NCI-H1417 (cell line): ENCODE measurements around the gene MRPL48.
A peak's percentile ranks its signal among the peaks of the same experiment; 100 is the strongest.
"Not testable (repeated sequence)": the region's sequence is repeated elsewhere in the genome, so short reads cannot be mapped to it uniquely, and the experiment has no call there.

Experiments used
- DNase-seq, 3 experiments: peaks; one replicate each; lab custom pipeline; 2025; lab: John Stamatoyannopoulos, UW

MRPL48 gene

DNA sequence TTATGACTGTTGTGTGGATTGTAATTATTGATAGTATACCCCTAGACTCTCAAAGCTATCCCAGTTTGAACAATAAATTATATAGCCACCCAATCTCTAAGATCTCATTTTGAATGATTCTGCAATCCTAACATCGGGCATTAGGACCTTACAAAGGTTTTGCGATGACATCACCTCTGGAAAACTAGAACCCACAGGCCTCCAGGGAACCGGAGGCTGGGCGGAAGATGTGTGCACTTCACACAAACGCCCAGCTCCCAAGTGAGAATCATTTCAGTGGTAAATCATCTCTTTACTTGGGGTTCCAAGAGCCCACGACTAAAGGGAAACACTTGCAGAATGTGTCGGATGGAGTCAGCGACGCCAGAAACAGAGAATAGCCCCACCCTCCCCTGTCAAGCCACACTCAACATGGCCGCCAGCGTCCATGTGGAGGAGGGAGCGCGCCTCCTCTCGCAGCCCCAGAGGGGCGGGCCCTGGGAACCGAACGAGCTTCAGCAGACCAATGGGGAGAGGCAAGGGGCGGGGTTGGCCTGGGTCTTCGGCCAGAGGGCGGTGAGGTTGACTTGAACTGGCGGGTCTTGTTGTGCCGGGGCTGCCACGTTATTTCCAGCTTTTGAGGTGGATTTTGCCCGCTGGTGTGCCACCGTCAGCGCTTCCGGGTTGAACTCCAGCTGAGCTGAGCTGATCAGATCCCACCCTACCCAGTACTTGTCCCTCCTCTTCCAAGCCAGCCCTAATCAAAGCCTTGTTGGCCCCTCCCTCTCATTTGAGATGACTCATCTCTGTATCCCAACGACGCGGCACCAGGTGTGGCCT is 8.4 kb upstream of the MRPL48 start:
- DNase-seq, result peak; percentile 98 to 100 (median 100)

GRCh38 chr11:73781303-73781702 is 6.4 kb upstream of the MRPL48 start:
- DNase-seq, result no peak

DNA sequence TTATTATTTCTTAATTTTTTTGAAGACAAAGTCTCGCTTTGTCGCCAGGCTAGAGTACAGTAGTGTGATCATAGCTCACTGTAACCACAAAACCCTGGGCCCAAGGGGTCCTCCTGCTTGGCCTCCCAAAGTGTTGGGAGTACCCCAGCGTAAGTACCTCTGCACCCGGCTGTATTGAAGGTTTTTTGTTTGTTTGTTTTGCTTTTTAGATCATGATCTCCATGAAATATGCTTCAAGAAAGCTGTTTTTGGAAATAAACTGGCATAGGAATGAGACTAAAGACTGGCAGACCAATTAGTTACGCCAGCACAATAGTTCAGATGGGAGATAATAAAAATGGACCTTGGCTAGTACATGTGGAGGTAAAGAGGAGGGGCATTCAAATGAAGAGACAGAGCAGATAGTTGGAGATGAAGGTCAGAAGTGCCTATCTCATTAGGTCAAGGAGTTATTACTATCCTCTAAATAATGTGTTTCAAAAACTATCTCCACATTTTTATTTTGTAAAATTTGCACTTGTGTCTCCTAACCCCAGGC is 4.1 kb upstream of the MRPL48 start:
- no peak for DNase-seq

GRCh38 chr11:73784080-73784634 is 3.5 kb upstream of the MRPL48 start:
- peak in 2 of 3 experiments; percentile 37 to 58 for DNase-seq

DNA sequence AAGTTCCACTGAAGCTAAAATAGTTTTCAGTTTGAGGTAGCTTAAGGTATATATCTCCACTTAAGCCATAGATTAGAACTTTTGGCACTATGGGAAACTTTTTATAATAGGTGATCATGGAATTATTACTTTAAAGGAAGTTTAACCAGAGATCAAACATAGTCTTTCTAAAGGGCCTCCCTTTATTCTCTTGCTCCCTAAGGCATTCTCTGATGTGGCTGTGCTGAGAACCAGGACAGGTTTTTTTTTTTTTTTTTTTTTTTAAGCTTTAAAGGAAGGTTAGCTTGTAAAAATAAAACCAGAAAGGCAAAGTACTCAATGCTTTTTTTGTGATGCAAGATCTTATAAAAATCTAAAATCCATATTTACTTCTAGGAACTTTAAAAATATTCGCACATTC is 2.9 kb upstream of the MRPL48 start:
- no peak for DNase-seq

- not testable (repeated sequence) for DNase-seq
Measured at GRCh38 chr11:73785467-73785866, 2.2 kb upstream of the MRPL48 start.

- DNase-seq, result peak in 1 of 3 experiments; percentile 68
Measured at GRCh38 chr11:73787051-73787642, 527 bp upstream of the MRPL48 start.

- DNase-seq, result no peak
Measured at GRCh38 chr11:73789279-73789670, 1.6 kb downstream of the MRPL48 start.

- DNase-seq, result no peak
Measured at GRCh38 chr11:73792584-73792983, 4.9 kb downstream of the MRPL48 start.

DNA sequence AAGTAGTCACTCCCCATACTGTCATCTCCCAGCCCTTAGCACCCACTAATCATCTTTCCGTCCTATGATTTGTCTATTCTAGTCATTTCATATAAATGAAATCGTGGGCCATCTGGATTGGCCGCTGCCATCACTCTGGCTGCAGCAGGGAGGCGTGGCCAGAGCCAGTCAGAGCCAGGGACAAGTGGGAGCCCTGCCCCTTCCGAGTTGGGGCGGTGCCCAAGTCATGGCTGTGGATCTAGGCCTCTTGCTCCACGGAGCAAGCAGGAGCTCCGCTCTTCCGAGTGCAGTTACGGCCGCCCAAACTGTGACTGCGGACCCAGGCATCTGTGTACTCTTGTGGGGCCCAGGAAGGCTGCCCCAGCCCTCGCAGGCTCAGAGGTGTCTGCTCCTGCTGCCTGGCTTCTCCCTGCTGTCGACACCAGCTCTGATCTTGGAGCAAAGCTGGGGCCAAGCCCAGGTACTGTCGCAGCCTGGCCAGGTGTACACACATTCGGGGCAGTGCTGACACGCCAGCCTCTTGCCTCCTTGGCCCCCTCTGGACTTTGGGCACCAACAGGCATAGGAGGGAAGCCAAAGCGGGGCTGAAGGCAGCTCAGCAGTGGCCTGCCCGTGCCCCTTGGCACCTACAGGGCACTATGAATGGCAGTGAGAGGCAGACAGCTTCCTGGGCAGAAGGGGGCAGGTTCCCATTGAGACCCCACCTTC is 8.4 kb downstream of the MRPL48 start:
- DNase-seq, result no peak

- no peak for DNase-seq
Measured at GRCh38 chr11:73797457-73797856, 9.8 kb downstream of the MRPL48 start.

GRCh38 chr11:73800276-73800806 is 12.7 kb downstream of the MRPL48 start:
- no peak for DNase-seq

GRCh38 chr11:73801136-73801535 is 13.5 kb downstream of the MRPL48 start:
- DNase-seq, result no peak

DNA sequence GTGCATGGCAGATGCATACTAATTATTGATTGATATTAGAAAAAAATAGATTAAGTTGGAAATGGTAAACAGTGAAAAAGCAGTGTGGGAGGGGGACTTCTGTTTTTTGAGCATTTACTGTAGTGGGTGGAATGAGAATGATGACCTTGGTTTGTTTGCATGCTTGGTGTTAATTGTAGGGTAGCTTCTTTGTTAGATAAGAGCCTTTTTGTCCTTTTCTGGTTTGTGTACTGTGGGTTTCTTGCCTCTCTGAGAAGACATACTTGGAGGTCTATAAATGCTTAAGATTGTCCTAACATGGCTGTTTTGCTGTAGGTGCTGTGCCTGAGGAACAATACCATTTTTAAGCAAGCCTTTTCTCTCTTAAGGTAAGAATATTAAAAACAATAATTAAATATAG is 17.0 kb downstream of the MRPL48 start:
- peak in 2 of 3 experiments; percentile 24 to 72 for DNase-seq

DNA sequence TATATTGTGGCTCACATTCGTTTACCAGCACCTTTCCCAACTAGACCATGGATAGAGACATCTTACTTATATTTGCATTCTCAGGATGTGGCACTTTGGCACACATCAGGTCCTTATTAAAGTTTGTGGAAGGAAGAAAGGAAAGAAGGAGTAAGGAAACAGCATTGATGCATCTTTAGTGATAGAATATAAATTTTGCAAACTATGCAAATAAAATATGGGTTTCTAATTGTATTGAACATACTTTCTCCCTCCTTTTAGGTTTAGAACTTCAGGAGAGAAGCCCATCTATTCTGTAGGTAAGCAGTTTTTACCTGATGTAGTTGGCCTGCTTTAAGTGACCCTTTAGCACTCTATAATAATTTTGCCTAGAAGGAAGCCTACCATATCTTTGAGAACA is 20.4 kb downstream of the MRPL48 start:
- no peak for DNase-seq

- no peak for DNase-seq
Measured at GRCh38 chr11:73810637-73811036, 23.0 kb downstream of the MRPL48 start.

GRCh38 chr11:73812234-73812633 is 24.6 kb downstream of the MRPL48 start:
- DNase-seq, result no peak

GRCh38 chr11:73814812-73815211 is 27.1 kb downstream of the MRPL48 start:
- no peak for DNase-seq

- DNase-seq, result peak in 1 of 3 experiments; percentile 67
Measured at GRCh38 chr11:73818846-73819245, 31.2 kb downstream of the MRPL48 start.

- no peak for DNase-seq
Measured at GRCh38 chr11:73830261-73830660, 42.6 kb downstream of the MRPL48 start.

- peak in 1 of 3 experiments; percentile 53 for DNase-seq
Measured at GRCh38 chr11:73833067-73833466, 45.4 kb downstream of the MRPL48 start.
